BJ (cell line): ENCODE results near the gene TP73. TPM values are rescaled to one million over a fixed set of nuclear protein-coding genes. Genes with fewer than 3 reads are reported as not detected.

Experiments used
- CTCF ChIA-PET: fragments of 350-600 bp; formaldehyde crosslinking; extraction: SDS; loops from one replicate; lab custom pipeline; 2021; ENCODE audit warnings: antibody characterized with exemption, inconsistent platforms; lab: Yijun Ruan, JAX
- POLR2A ChIA-PET: fragments of 300-600 bp; sonication (Branson Sonifier 250); formaldehyde crosslinking; extraction: SDS; loops from one replicate; lab custom pipeline; 2021; ENCODE audit warnings: antibody characterized with exemption; lab: Charles Lee
- DNase-seq: peaks from one replicate; pipeline ENCODE4 v3.0.0-alpha.2; 2011; ENCODE audit warnings: low read depth
- H3K27me3 ChIP-seq: 2 replicates; pipeline ENCODE4 v1.6.0; 2011; ENCODE audit warnings: low read length; ENCODE audit not compliant: control insufficient read depth, insufficient read depth
- H3K36me3 ChIP-seq: 2 replicates; pipeline ENCODE4 v1.5.1; 2011; ENCODE audit warnings: low read length; ENCODE audit not compliant: control insufficient read depth, insufficient read depth
- H3K4me3 ChIP-seq: 2 replicates; pipeline ENCODE4 v1.5.1; 2011; ENCODE audit warnings: low read depth, mild to moderate bottlenecking, control low read depth, low read length
- CTCF ChIP-seq: IDR thresholded peaks from 2 replicates; pipeline ENCODE4 v1.5.1; 2011; ENCODE audit warnings: low read depth, mild to moderate bottlenecking, control low read depth, inconsistent platforms, low read length, moderate library complexity; ENCODE audit not compliant: insufficient read depth
- polyA plus RNA-seq: library from polyadenylated mRNA; depleted of rRNA; stranded (reverse); fragments of >200 nt; gene quantifications from 2 replicates; pipeline ENCODE4 v1.2.3, GENCODE V29; 2011

TP73 gene
- polyA plus RNA-seq, 1 experiment, result not detected

DNA sequence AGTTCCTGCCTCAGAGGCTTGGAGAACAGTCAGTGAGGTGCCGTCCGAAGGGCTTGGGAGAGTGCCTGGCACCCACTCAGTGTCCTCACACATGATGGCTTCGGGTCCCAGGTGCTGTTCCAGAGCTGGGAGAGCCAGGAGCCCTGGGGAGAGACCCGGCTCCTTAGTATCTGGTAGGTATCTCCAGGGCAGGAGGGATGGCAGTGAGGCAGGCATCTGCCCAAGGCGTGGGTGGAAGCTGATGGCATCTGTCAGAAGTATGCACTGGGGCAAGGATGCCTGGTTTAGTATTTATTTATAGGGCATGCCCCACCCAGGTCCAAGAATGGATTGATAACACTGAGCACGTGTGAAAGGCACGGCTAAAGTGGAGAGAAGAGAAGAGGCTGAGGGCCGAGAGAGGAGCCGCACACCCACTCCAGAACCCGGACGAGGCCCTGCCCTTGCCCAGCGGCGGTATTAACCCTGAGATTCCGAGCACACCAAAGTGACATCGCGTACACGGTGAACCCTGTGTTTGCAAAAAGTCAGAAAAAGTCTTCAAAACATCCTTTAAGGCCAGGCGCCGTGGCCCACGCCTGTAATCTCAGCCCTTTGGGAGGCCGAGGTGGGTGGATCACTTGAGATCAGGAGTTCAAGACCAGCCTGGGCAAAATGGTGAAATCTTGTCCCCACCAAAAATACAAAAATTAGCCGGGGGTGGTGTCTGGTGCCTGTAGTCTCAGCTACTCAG, 2.4 kb downstream of the TP73 start:
- Histone ChIP-seq H3K27me3 (peaks cover 47% of the 10 kb centered on the region), H3K4me3 (no peak overlapping the region), H3K36me3 (no peaks in the 10 kb centered on the region)
- ChIA-PET POLR2A (no interaction called here), CTCF (interaction anchor here (0.7 to 1.4 kb wide), 2 partner anchors 201 to 519 kb away, joined by 3 to 4 read pairs; no protein-coding TSS in a partner anchor)
- no peak for TF ChIP-seq CTCF
- no peak for DNase-seq

DNA sequence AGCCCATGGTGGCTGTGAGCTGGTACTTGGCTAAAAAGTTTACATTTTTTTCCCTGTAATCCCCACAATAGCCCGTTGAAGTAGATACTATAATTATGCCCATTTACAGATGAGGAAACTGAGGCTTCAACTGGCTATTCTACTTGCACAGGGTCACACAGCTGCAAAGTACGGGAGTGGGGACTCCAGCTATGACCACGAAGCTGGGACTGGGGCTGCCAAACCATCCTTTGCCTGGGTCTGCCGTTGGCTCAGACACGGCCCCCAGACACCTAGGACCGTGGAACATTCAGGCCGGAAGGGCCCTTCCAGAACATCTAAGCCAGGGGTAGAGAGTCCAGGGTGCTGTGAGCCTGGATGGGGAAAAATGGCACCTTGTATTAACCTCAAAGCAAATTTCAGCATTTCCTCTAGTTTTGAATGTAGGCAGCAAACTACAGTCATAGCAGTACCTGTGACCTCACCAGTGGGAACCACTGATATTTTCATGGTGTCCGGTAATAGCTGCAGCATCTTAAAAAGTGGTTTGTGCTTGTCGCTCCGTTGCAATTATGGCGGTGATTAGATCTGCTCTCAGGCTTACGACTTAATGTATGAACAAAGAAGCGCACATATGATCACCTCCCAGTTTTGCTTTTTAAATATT, 4.3 kb downstream of the TP73 start:
- POLR2A ChIA-PET, result no interaction called here
- peaks cover 39% of the 10 kb centered on the region for H3K27me3 ChIP-seq

DNA sequence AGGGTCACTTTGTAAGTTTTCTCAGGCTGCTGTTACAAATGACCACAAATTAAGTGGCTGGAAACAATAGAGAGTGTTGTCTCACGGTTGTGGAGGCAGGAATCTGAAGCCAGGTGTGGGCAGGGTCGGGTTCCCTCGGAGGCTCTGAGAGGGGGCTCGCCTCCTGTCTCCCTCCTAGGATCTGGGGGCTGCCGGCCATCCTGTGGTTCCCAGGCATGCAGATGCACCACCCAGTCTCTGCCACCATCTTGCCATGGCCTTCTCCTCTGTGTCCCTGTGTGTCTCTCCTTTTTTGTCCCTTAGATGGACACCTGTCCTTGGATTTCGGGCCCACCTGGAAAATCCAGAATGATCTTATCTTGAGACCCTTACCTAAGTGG, 4.8 kb downstream of the TP73 start:
- H3K36me3 ChIP-seq, result no peaks in the 10 kb centered on the region
- no peak for DNase-seq
- ChIA-PET POLR2A (no interaction called here), CTCF (no interaction called here)
- TF ChIP-seq CTCF, result no peak
- peaks cover 40% of the 10 kb centered on the region for H3K27me3 ChIP-seq
- H3K4me3 ChIP-seq, result no peak overlapping the region

More for the DNA sequence above, 4.3 kb downstream of the TP73 start:
- H3K4me3 ChIP-seq, result no peak overlapping the region
- no peak for TF ChIP-seq CTCF
- CTCF ChIA-PET, result no interaction called here
- H3K36me3 ChIP-seq, result no peaks in the 10 kb centered on the region
- no peak for DNase-seq

DNA sequence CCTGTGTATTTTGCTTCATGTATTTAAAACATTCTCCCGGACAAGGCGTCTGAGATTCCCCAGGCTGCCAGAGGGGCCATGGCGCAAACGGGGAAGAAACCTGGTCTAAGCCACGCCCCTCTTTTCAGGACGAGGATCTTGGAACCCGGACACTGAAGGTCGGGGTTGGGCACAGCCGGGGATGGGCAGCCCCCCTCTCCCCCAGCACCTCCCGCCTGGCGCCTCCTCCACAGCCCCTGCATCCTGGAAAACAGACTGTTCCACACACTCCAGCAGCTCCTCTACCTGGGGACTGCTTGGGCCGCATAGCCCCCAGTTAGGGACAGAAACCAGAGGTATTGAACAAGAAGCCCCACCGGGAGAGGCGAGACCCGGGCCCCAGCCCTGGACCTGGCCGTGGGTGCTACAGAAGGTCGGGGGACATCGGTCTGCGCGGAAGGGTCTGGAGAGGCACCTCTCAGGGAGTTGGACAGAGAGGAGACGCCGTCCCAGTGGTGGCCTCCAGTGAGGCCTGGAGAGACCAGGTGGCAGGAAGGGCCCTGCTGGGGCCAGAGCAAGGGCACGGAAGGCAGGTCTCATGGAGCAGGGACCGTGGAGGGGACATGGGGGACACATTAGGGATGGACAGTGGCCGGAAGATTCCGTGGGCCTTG, 5.4 kb downstream of the TP73 start:
- peaks cover 40% of the 10 kb centered on the region for H3K27me3 ChIP-seq

More for the DNA sequence above, 5.4 kb downstream of the TP73 start:
- H3K36me3 ChIP-seq, result no peaks in the 10 kb centered on the region
- no peak overlapping the region for H3K4me3 ChIP-seq
- POLR2A ChIA-PET, result no interaction called here
- CTCF ChIA-PET, result no interaction called here
- no peak for DNase-seq
- no peak for TF ChIP-seq CTCF
